ENCODE results near the gene AOX1. TPM values are rescaled to one million over a fixed set of nuclear protein-coding genes. Genes with fewer than 3 reads are reported as not detected.

Gene AOX1
- total and polyA plus RNA-seq, 7 donors: 1.6 to 65.5 (median 27.0) TPM

- WGBS, 2 donors: 78 to 93% methylated on average over 9 of the region's 9 CpGs
- intact Hi-C loops (cut with DNase I): loop anchor here (10.0 kb wide), 1 partner anchor 118 kb away; no protein-coding TSS in a partner anchor
- H3K4me3 ChIP-seq: peak overlapping the region; percentile 40 to 66 (median 48)
- no peaks in the 10 kb centered on the region for H3K9me3 ChIP-seq
- TF ChIP-seq CTCF (IDR thresholded peaks at IDR 0.05) (no peak), POLR2A (IDR thresholded peaks at IDR 0.05) (no peak), POLR2AphosphoS5 (IDR thresholded peaks at IDR 0.05) (no peak)
- peaks cover 0 to 8% (median 7%) of the 10 kb centered on the region in 4 donors for H3K4me1 ChIP-seq
- no peak for DNase-seq
- H3K27me3 ChIP-seq: no peaks in the 10 kb centered on the region
- no peaks in the 10 kb centered on the region for H3K36me3 ChIP-seq
- peak overlapping the region; percentile 57 to 83 (median 66) for H3K27ac ChIP-seq
Measured at GRCh38 chr2:200586644-200586975, 796 bp downstream of the AOX1 start.

GRCh38 chr2:200587007-200587616 is 1.3 kb downstream of the AOX1 start:
- peaks cover 0 to 8% (median 7%) of the 10 kb centered on the region in 4 donors for H3K4me1 ChIP-seq
- intact Hi-C loops (cut with DNase I): loop anchor here (10.0 kb wide), 1 partner anchor 118 kb away; no protein-coding TSS in a partner anchor
- no peaks in the 10 kb centered on the region for H3K36me3 ChIP-seq
- no peak for DNase-seq
- TF ChIP-seq POLR2A (IDR thresholded peaks at IDR 0.05): no peak
- no peak for TF ChIP-seq CTCF (IDR thresholded peaks at IDR 0.05)
- peak overlapping the region in 3 of 4 donors; percentile 40 to 66 (median 46) for H3K4me3 ChIP-seq
- H3K9me3 ChIP-seq: no peaks in the 10 kb centered on the region
- peak overlapping the region in 3 of 4 donors; percentile 57 to 83 (median 75) for H3K27ac ChIP-seq
- H3K27me3 ChIP-seq: no peaks in the 10 kb centered on the region
- WGBS, 2 donors: 91 to 94% methylated on average over 9 of the region's 9 CpGs

- peaks cover 0 to 8% (median 7%) of the 10 kb centered on the region in 4 donors for H3K4me1 ChIP-seq
- no peak overlapping the region for H3K27ac ChIP-seq
- DNase-seq: no peak
- peak overlapping the region in 1 of 4 donors; percentile 6 for H3K4me3 ChIP-seq
- intact Hi-C loops (cut with DNase I): loop anchor here (10.0 kb wide), 1 partner anchor 117 kb away; no protein-coding TSS in a partner anchor
- no peaks in the 10 kb centered on the region for H3K36me3 ChIP-seq
- no peaks in the 10 kb centered on the region for H3K27me3 ChIP-seq
- no peak for TF ChIP-seq EP300 (IDR thresholded peaks at IDR 0.05)
- no peak for TF ChIP-seq CTCF (IDR thresholded peaks at IDR 0.05)
- no peak for TF ChIP-seq POLR2A (IDR thresholded peaks at IDR 0.05)
- no peak for TF ChIP-seq POLR2AphosphoS5 (IDR thresholded peaks at IDR 0.05)
- H3K9me3 ChIP-seq: no peaks in the 10 kb centered on the region
- 92 to 95% methylated on average over 4 of the region's 4 CpGs for WGBS, 2 donors
Measured at GRCh38 chr2:200588076-200588678, 2.4 kb downstream of the AOX1 start.

- DNase-seq: peak; percentile 88
- intact Hi-C loops (cut with DNase I): no loop called here
- Histone ChIP-seq H3K36me3 (no peaks in the 10 kb centered on the region), H3K4me1 (peaks cover 0 to 7% (median 7%) of the 10 kb centered on the region in 4 donors), H3K9me3 (no peaks in the 10 kb centered on the region), H3K4me3 (no peak overlapping the region), H3K27ac (peak overlapping the region in 1 of 4 donors; percentile 40), H3K27me3 (no peaks in the 10 kb centered on the region)
- TF ChIP-seq EP300 (IDR thresholded peaks at IDR 0.05) (no peak), POLR2AphosphoS5 (IDR thresholded peaks at IDR 0.05) (peak in 3 of 4 donors; percentile 13 to 29 (median 20)), CTCF (IDR thresholded peaks at IDR 0.05) (no peak), POLR2A (IDR thresholded peaks at IDR 0.05) (no peak)
Measured at GRCh38 chr2:200590090-200590489, 4.3 kb downstream of the AOX1 start.

Data from sigmoid colon (tissue), 7 donors.